Measurements from ENCODE around the gene CNOT4. TPM values are rescaled to one million over a fixed set of nuclear protein-coding genes. Genes with fewer than 3 reads are reported as not detected.
A peak's percentile ranks its signal among the peaks of the same experiment; 100 is the strongest.
"Not testable (repeated sequence)": the region's sequence is repeated elsewhere in the genome, so short reads cannot be mapped to it uniquely, and the experiment has no call there.

The CNOT4 gene
- total RNA-seq, 2 experiments from 2014 or later: 17.7 to 22.6 TPM

GRCh38 chr7:135449436-135449835 lies 60.5 kb downstream of the CNOT4 start:
- ChIA-PET CTCF (interaction anchor here (0.8 kb wide), 1 partner anchor 15 kb away, joined by 3 read pairs; no protein-coding TSS in a partner anchor), POLR2A (no interaction called here)
- no peaks in the 10 kb centered on the region for H3K27me3 Mint-ChIP-seq
- H3K27ac Mint-ChIP-seq: no peak overlapping the region
- no peaks in the 10 kb centered on the region for H3K36me3 Mint-ChIP-seq (ENCODE audit: low read depth)
- no peaks in the 10 kb centered on the region for H3K9me3 Mint-ChIP-seq (ENCODE audit: low read depth)
- H3K4me1 Mint-ChIP-seq: peaks cover 33% of the 10 kb centered on the region
- no peak overlapping the region for H3K4me3 Mint-ChIP-seq
- DNase-seq: no peak
- no peak for ATAC-seq
- intact Hi-C loops (cut with DNase I, micrococcal nuclease): no loop called here

DNA sequence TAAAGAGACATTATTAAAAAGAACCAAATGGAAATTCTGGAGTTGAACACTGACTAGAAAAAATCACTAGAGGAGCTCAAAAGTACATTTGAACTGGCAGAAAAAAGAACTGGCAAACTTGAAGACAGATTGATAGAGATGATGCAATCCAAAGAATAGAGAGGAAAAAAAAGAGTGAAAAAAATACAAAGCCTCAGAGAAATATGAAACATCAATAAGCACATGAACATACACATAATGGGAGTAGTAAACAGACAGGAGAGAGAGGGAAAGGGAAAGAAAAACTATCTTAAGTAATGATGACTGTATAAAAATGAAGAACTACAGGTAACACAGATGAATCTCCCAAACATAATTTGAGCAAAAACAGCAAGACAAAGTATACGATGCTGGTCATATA lies 61.1 kb downstream of the CNOT4 start:
- POLR2A ChIA-PET: no interaction called here

DNA sequence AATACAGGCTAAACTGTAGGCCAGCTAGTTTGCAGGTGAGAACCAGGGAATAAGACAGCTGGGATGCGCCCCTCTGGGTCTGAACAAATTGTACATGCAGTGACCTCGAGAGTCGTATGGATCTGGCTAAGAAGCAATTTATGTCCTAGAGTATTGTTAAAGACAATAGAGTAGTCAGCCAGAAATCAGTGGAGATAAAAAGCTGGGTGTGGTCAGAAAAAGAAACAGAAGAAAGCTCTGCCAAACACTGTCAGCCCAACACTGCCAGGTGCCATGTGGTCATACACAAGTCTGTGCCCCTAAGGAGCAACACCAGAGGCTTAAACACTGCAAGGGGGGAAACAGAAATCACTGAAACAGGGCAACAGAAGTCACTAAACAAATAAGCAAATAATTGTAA lies 62.2 kb downstream of the CNOT4 start:
- Mint-ChIP-seq H3K9me3 (ENCODE audit: low read depth) (no peaks in the 10 kb centered on the region), H3K4me1 (peaks cover 29% of the 10 kb centered on the region), H3K36me3 (ENCODE audit: low read depth) (peaks cover 4% of the 10 kb centered on the region), H3K27ac (no peak overlapping the region), H3K27me3 (no peaks in the 10 kb centered on the region), H3K4me3 (no peak overlapping the region)
- DNase-seq (no peak), ATAC-seq (no peak)
- POLR2A ChIA-PET: no interaction called here
- intact Hi-C loops (cut with DNase I, micrococcal nuclease): no loop called here
- CTCF ChIA-PET: interaction anchor here (0.7 to 1.7 kb wide), 4 partner anchors 13 to 244 kb away, joined by 3 to 4 read pairs (median 4); no protein-coding TSS in a partner anchor

More for the DNA sequence above, 61.1 kb downstream of the CNOT4 start:
- Mint-ChIP-seq H3K4me3 (no peak overlapping the region), H3K36me3 (ENCODE audit: low read depth) (peaks cover under 1% of the 10 kb centered on the region), H3K27me3 (no peaks in the 10 kb centered on the region), H3K9me3 (ENCODE audit: low read depth) (no peaks in the 10 kb centered on the region), H3K4me1 (peaks cover 30% of the 10 kb centered on the region), H3K27ac (peak overlapping the region; percentile 16)
- no peak for DNase-seq
- CTCF ChIA-PET: no interaction called here
- ATAC-seq: peak; percentile 44
- intact Hi-C loops (cut with DNase I, micrococcal nuclease): no loop called here

DNA sequence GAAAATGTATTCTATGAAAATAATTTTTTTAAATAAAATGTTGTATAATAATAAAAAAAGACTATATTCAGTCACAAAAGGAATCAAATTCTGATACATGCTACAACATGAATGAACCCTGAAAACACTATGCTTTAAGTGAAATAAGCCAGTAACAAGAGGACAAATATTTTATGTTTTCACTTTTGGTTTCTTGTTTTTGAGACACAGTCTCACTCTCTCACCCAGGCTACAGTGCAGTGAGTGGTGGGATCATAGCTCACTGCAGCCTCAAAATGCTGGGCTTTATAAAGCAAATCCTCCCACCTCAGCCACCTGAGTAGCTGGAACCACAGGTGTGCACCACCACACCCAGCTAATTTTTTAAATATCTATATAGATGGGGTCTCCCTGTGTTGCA lies 64.2 kb downstream of the CNOT4 start:
- Mint-ChIP-seq H3K36me3 (ENCODE audit: low read depth) (peaks cover 4% of the 10 kb centered on the region), H3K27ac (no peak overlapping the region), H3K4me3 (no peak overlapping the region), H3K27me3 (no peaks in the 10 kb centered on the region), H3K9me3 (ENCODE audit: low read depth) (no peaks in the 10 kb centered on the region), H3K4me1 (peaks cover 37% of the 10 kb centered on the region)
- ATAC-seq (no peak), DNase-seq (no peak)
- CTCF ChIA-PET: no interaction called here
- POLR2A ChIA-PET: no interaction called here
- intact Hi-C loops (cut with DNase I, micrococcal nuclease): no loop called here

GRCh38 chr7:135445266-135445665 lies 64.6 kb downstream of the CNOT4 start:
- H3K4me3 Mint-ChIP-seq; DNase-seq; POLR2A ChIA-PET; H3K27ac Mint-ChIP-seq; H3K36me3 Mint-ChIP-seq (ENCODE audit: low read depth); ATAC-seq; H3K9me3 Mint-ChIP-seq (ENCODE audit: low read depth); H3K27me3 Mint-ChIP-seq; CTCF ChIA-PET; intact Hi-C loops (cut with DNase I, micrococcal nuclease): not testable (repeated sequence)
- H3K4me1 Mint-ChIP-seq: peaks cover 34% of the 10 kb centered on the region

DNA sequence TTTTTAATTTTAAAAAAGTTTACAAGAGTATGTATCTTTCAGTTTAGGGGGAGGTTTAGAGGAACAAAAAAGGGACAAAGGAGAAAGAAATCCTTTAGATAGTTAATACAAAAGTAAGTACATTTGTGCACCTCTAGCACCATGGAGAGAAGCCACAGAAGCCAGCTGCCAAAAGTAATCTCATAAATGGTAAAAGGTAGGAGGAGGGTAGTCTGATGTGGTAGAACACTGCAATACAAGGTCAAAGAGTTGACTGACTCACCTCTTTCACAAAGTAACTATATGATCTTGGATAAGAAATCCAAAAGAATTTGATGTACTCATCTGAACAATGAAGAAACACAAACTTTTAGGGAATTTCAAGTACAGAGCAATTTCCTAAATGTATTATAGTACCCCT lies 68.1 kb downstream of the CNOT4 start:
- H3K27me3 Mint-ChIP-seq: no peaks in the 10 kb centered on the region
- intact Hi-C loops (cut with DNase I, micrococcal nuclease): no loop called here
- DNase-seq (peak; percentile 14), ATAC-seq (peak; percentile 78)
- no peaks in the 10 kb centered on the region for H3K9me3 Mint-ChIP-seq (ENCODE audit: low read depth)
- CTCF ChIA-PET: no interaction called here
- H3K4me1 Mint-ChIP-seq: peaks cover 11% of the 10 kb centered on the region
- POLR2A ChIA-PET: no interaction called here
- peaks cover 17% of the 10 kb centered on the region for H3K36me3 Mint-ChIP-seq (ENCODE audit: low read depth)
- H3K4me3 Mint-ChIP-seq: no peak overlapping the region
- no peak overlapping the region for H3K27ac Mint-ChIP-seq

DNA sequence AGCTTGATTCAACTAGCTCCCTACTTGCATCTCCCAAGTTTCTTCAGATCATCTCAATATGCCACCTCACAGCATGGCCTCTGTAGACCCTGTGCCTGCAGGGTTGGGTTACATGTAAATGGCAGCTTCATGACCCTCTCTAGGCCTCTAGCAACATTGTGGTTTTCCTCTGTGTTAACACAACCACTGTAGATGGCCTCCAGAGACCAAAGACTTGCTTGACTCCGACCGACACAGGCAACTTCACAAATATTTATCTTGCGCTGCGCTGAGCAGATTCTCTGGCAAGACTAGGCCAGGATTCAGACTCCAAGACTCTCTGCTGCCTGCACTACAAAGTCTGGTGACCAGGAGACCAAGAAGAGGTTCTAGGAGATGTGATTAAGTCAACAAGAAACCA lies 75.9 kb downstream of the CNOT4 start:
- Mint-ChIP-seq H3K9me3 (ENCODE audit: low read depth) (peaks cover 4% of the 10 kb centered on the region), H3K4me1 (peaks cover 24% of the 10 kb centered on the region), H3K27me3 (no peaks in the 10 kb centered on the region), H3K4me3 (no peak overlapping the region), H3K36me3 (ENCODE audit: low read depth) (peaks cover 63% of the 10 kb centered on the region), H3K27ac (no peak overlapping the region)
- CTCF ChIA-PET: interaction anchor here (1.1 kb wide), 1 partner anchor 18 kb away, joined by 3 read pairs; no protein-coding TSS in a partner anchor
- POLR2A ChIA-PET: no interaction called here
- ATAC-seq (no peak), DNase-seq (no peak)
- intact Hi-C loops (cut with DNase I, micrococcal nuclease): no loop called here

DNA sequence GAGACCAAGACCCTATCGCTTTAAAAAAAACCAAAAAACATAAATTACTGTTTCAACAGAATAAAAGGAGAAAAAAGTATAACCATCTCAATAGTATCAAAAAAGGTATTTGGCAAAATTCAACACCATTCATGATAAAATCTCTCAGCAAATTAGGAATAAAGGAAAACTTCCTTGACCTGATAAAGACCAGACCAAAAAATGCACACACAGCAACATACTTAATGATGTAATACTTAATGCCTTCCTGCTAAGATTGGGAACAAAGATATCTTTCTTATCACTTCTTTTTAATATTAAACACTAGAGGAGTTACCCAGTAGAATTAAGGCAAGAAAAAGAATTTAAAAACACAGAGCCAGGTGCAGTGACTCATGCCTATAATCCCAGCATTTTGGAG lies 79.3 kb downstream of the CNOT4 start:
- no peak overlapping the region for H3K4me3 Mint-ChIP-seq
- CTCF ChIA-PET: no interaction called here

GRCh38 chr7:135428879-135429278 lies 81.0 kb downstream of the CNOT4 start:
- DNase-seq (no peak), ATAC-seq (no peak)
- POLR2A ChIA-PET: no interaction called here
- Mint-ChIP-seq H3K4me3 (no peak overlapping the region), H3K4me1 (peaks cover 51% of the 10 kb centered on the region), H3K36me3 (ENCODE audit: low read depth) (peaks cover 34% of the 10 kb centered on the region), H3K27ac (no peak overlapping the region), H3K27me3 (no peaks in the 10 kb centered on the region), H3K9me3 (ENCODE audit: low read depth) (no peaks in the 10 kb centered on the region)
- intact Hi-C loops (cut with DNase I, micrococcal nuclease): no loop called here
- CTCF ChIA-PET: no interaction called here

More for the DNA sequence above, 79.3 kb downstream of the CNOT4 start:
- ATAC-seq (no peak), DNase-seq (no peak)
- POLR2A ChIA-PET: no interaction called here
- peaks cover 49% of the 10 kb centered on the region for H3K36me3 Mint-ChIP-seq (ENCODE audit: low read depth)
- peaks cover 45% of the 10 kb centered on the region for H3K4me1 Mint-ChIP-seq
- H3K27ac Mint-ChIP-seq: no peak overlapping the region
- peaks cover 2% of the 10 kb centered on the region for H3K9me3 Mint-ChIP-seq (ENCODE audit: low read depth)
- intact Hi-C loops (cut with DNase I, micrococcal nuclease): no loop called here
- no peaks in the 10 kb centered on the region for H3K27me3 Mint-ChIP-seq

DNA sequence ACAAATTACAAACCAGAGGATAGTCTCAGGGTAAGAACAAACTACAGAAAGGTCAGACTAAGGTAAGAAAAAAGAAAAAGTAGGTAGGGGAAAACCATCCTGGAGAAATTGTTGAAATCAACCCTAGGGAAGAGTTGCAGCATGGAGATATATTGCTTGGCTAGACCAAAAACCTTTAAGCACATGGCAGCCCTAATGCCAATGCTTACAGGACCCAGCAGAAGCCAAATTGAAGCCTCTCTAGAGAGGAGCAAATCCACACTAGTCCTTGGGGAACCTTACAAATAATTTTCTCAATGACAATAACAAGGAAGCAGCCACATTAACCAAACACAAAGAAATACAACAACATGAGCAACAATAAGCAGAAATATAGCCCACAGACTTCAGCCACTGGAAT lies 81.9 kb downstream of the CNOT4 start:
- CTCF ChIA-PET: no interaction called here
- no peaks in the 10 kb centered on the region for H3K9me3 Mint-ChIP-seq (ENCODE audit: low read depth)
- H3K27me3 Mint-ChIP-seq: no peaks in the 10 kb centered on the region
- DNase-seq (no peak), ATAC-seq (no peak)
- H3K36me3 Mint-ChIP-seq (ENCODE audit: low read depth): peaks cover 28% of the 10 kb centered on the region
- H3K27ac Mint-ChIP-seq: no peak overlapping the region
- POLR2A ChIA-PET: no interaction called here
- intact Hi-C loops (cut with DNase I, micrococcal nuclease): no loop called here
- H3K4me1 Mint-ChIP-seq: peaks cover 53% of the 10 kb centered on the region
- no peak overlapping the region for H3K4me3 Mint-ChIP-seq

- intact Hi-C loops (cut with DNase I, micrococcal nuclease): no loop called here
- ChIA-PET CTCF (interaction anchor here (1.0 kb wide), 1 partner anchor 218 kb away, joined by 4 read pairs; no protein-coding TSS in a partner anchor), POLR2A (interaction anchor here (0.6 kb wide), 1 partner anchor 46 kb away, joined by 3 read pairs; no protein-coding TSS in a partner anchor)
- Mint-ChIP-seq H3K27me3 (no peaks in the 10 kb centered on the region), H3K36me3 (ENCODE audit: low read depth) (peaks cover 21% of the 10 kb centered on the region), H3K4me3 (no peak overlapping the region), H3K4me1 (peaks cover 50% of the 10 kb centered on the region), H3K27ac (no peak overlapping the region), H3K9me3 (ENCODE audit: low read depth) (no peaks in the 10 kb centered on the region)
- DNase-seq: no peak
- no peak for ATAC-seq
Observed at GRCh38 chr7:135427166-135427565, 82.7 kb downstream of the CNOT4 start.

DNA sequence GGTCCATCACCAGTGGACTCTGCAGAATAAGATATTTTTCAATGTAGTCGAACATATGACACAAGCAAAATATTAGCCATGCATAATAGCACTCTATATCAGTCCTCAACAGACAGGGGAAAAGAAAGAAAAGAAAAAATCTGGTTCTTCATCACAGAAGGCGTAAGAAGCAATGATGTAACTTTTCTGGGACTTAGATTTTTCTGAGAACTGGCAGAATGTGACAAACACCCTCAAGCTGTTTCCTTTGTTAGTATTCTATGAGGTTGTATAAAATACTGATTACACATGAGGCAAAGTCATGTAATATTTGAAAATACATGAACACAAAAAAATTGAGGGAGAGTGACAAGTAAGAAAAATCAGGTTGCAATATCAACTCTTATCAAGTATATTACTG lies 84.9 kb downstream of the CNOT4 start:
- Mint-ChIP-seq H3K4me3 (no peak overlapping the region), H3K9me3 (ENCODE audit: low read depth) (no peaks in the 10 kb centered on the region), H3K27ac (peak overlapping the region; percentile 19), H3K36me3 (ENCODE audit: low read depth) (peaks cover 24% of the 10 kb centered on the region), H3K4me1 (peaks cover 51% of the 10 kb centered on the region), H3K27me3 (no peaks in the 10 kb centered on the region)
- ATAC-seq (no peak), DNase-seq (no peak)
- POLR2A ChIA-PET: interaction anchor here (0.6 kb wide), 1 partner anchor 41 kb away, joined by 3 read pairs; no protein-coding TSS in a partner anchor
- intact Hi-C loops (cut with DNase I, micrococcal nuclease): no loop called here
- CTCF ChIA-PET: interaction anchor here (1.4 kb wide), 1 partner anchor 145 kb away, joined by 4 read pairs; no protein-coding TSS in a partner anchor
